GM23338 (cell line): ENCODE data around the gene S100A1. TPM values are rescaled to one million over a fixed set of nuclear protein-coding genes. Genes with fewer than 3 reads are reported as not detected.

Source experiments
- ATAC-seq: fragments of 200-7000 bp; cut with Tn5 transposase; 3 replicates; pipeline ENCODE4 v1.9.1; 2020
- DNase-seq: peaks from one replicate; pipeline ENCODE4 v3.0.0-alpha.2; 2015; ENCODE audit warnings: low spot score
- H2AFZ ChIP-seq: fragments of 200-600 bp; sonication (generic); 2 replicates; pipeline ENCODE4 v1.8.0; 2016; ENCODE audit warnings: antibody characterized with exemption, mild to moderate bottlenecking, moderate library complexity
- H3F3A ChIP-seq: fragments of 200-600 bp; sonication (generic); replicated peaks from 2 replicates; pipeline ENCODE4 v1.8.0; 2017; ENCODE audit warnings: antibody characterized with exemption, mixed run types, low read depth
- H3K27ac ChIP-seq: fragments of 200-600 bp; sonication (generic); 2 replicates; pipeline ENCODE4 v1.6.1; 2016; ENCODE audit warnings: low read depth
- H3K27me3 ChIP-seq: fragments of 200-600 bp; sonication (generic); 2 replicates; pipeline ENCODE4 v1.8.0; 2016; ENCODE audit warnings: mild to moderate bottlenecking, mixed run types, moderate library complexity; ENCODE audit not compliant: insufficient read depth
- H3K36me3 ChIP-seq: fragments of 200-600 bp; sonication (generic); 2 replicates; pipeline ENCODE4 v1.8.0; 2016; ENCODE audit warnings: mild to moderate bottlenecking; ENCODE audit not compliant: insufficient read depth
- H3K4me1 ChIP-seq: fragments of 200-600 bp; sonication (generic); 2 replicates; pipeline ENCODE4 v1.8.0; 2016; ENCODE audit warnings: mild to moderate bottlenecking, moderate library complexity; ENCODE audit not compliant: insufficient read depth
- H3K4me2 ChIP-seq: fragments of 200-600 bp; sonication (generic); 2 replicates; pipeline ENCODE4 v1.7.1; 2017; ENCODE audit warnings: mixed run types
- H3K4me3 ChIP-seq: fragments of 200-600 bp; sonication (generic); 2 replicates; pipeline ENCODE4 v1.6.1; 2016; ENCODE audit warnings: mixed run types
- H3K79me2 ChIP-seq: fragments of 200-600 bp; sonication (generic); replicated peaks from 2 replicates; pipeline ENCODE4 v1.8.0; 2017; ENCODE audit warnings: mild to moderate bottlenecking; ENCODE audit not compliant: insufficient read depth
- H3K9me2 ChIP-seq: fragments of 200-600 bp; sonication (generic); 2 replicates; pipeline ENCODE4 v1.8.0; 2017; ENCODE audit not compliant: insufficient read depth
- H4K20me1 ChIP-seq: fragments of 200-600 bp; sonication (generic); replicated peaks from 2 replicates; pipeline ENCODE4 v1.8.0; 2017; ENCODE audit warnings: mild to moderate bottlenecking; ENCODE audit not compliant: insufficient read depth
- H3K27ac Mint-ChIP-seq: 2 replicates; pipeline ENCODE4 v1.8.0; 2020; ENCODE audit warnings: inconsistent platforms, mild to moderate bottlenecking, moderate library complexity, mixed read lengths
- H3K27me3 Mint-ChIP-seq: 3 replicates; pipeline ENCODE4 v1.8.0; 2022; ENCODE audit warnings: low read depth, mild to moderate bottlenecking, moderate library complexity, mixed read lengths, inconsistent platforms; ENCODE audit not compliant: insufficient read depth, poor library complexity
- H3K36me3 Mint-ChIP-seq: 3 replicates; pipeline ENCODE4 v1.8.0; 2021; ENCODE audit warnings: low read depth, mild to moderate bottlenecking, inconsistent platforms, moderate library complexity, mixed read lengths
- H3K4me1 Mint-ChIP-seq: 3 replicates; pipeline ENCODE4 v1.8.0; 2020; ENCODE audit warnings: mild to moderate bottlenecking, inconsistent platforms, mixed read lengths
- H3K4me3 Mint-ChIP-seq: 3 replicates; pipeline ENCODE4 v1.8.0; 2021; ENCODE audit warnings: moderate library complexity, mild to moderate bottlenecking, inconsistent platforms, mixed read lengths
- H3K9me3 Mint-ChIP-seq: 3 replicates; pipeline ENCODE4 v1.8.0; 2020; ENCODE audit warnings: moderate library complexity, mild to moderate bottlenecking, inconsistent platforms, mixed read lengths
- CREB1 ChIP-seq: fragments of 250-450 bp; sonication (Bioruptor Pico); IDR thresholded peaks from 2 replicates; pipeline ENCODE4 v1.5.0; 2020; ENCODE audit warnings: low read depth, mild to moderate bottlenecking, moderate library complexity
- CTCF ChIP-seq, 2 experiments: fragments of 200-600 bp in 1 of 2; sonication (generic) in 1 of 2; conservative IDR thresholded peaks; 2 replicates each; pipeline versions ENCODE4 v1.5.1 to v1.6.1; 2016 to 2017; ENCODE audit warnings: antibody characterized with exemption in 2 of 2, low read depth in 2 of 2, mild to moderate bottlenecking in 2 of 2, moderate library complexity in 1 of 2
- ETS1 ChIP-seq: IDR thresholded peaks from 2 replicates; pipeline ENCODE4 v1.6.1; 2016; ENCODE audit warnings: antibody characterized with exemption
- EZH2 ChIP-seq: fragments of 200-600 bp; sonication (generic); IDR thresholded peaks from one replicate; pipeline ENCODE4 v1.8.0; 2017; ENCODE audit warnings: antibody characterized with exemption, mild to moderate bottlenecking, low read depth; ENCODE audit not compliant: unreplicated experiment
- EZH2phosphoT487 ChIP-seq: fragments of 200-600 bp; sonication (generic); IDR thresholded peaks from one replicate; pipeline ENCODE4 v1.8.1; 2018; ENCODE audit warnings: antibody characterized with exemption; ENCODE audit not compliant: unreplicated experiment
- JUNB ChIP-seq: IDR thresholded peaks from one replicate; pipeline ENCODE4 v1.6.1; 2016; ENCODE audit warnings: antibody characterized with exemption; ENCODE audit not compliant: unreplicated experiment
- REST ChIP-seq: IDR thresholded peaks from one replicate; pipeline ENCODE4 v1.6.1; 2018; ENCODE audit warnings: antibody characterized with exemption; ENCODE audit not compliant: unreplicated experiment
- STAT1 ChIP-seq: IDR thresholded peaks from one replicate; pipeline ENCODE4 v1.6.1; 2016; ENCODE audit warnings: antibody characterized with exemption; ENCODE audit not compliant: unreplicated experiment
- ZNF114 ChIP-seq: fragments of 250-450 bp; sonication (Bioruptor Pico); IDR thresholded peaks from 2 replicates; pipeline ENCODE4 v1.5.0; 2020; ENCODE audit warnings: mild to moderate bottlenecking, moderate library complexity
- ZNF331 ChIP-seq: fragments of 250-450 bp; sonication (Bioruptor Pico); IDR thresholded peaks from 2 replicates; pipeline ENCODE4 v1.5.0; 2020; ENCODE audit warnings: low read depth, mild to moderate bottlenecking, moderate library complexity
- ZNF462 ChIP-seq: fragments of 250-450 bp; sonication (Bioruptor Pico); IDR thresholded peaks from 2 replicates; pipeline ENCODE4 v1.5.0; 2020; ENCODE audit warnings: mild to moderate bottlenecking, moderate library complexity
- polyA plus RNA-seq: library from polyadenylated mRNA; unstranded; fragments of >200 nt; fragmentation: Nextera tagmentation; extraction: Ambion mirVana; gene quantifications from 2 replicates; pipeline ENCODE4 v1.2.1, GENCODE V29; 2016
- total RNA-seq: library from RNA; depleted of rRNA; stranded (reverse); fragments of >200 nt; shearing (Covaris generic); gene quantifications from 2 replicates; pipeline ENCODE4 v1.2.3, GENCODE V29; 2014

S100A1 gene
- total and polyA plus RNA-seq, 2 experiments from 2014 or later = 0.13 to 0.66 TPM

GRCh38 chr1:153583976-153584375 lies 44.3 kb upstream of the S100A1 start (continued):
- TF ChIP-seq ZNF462 (CRISPR knock-in tag) = no peak

- H3K27ac ChIP-seq = no peak overlapping the region
- Mint-ChIP-seq H3K9me3 (no peaks in the 10 kb centered on the region), H3K4me1 (peaks cover 8% of the 10 kb centered on the region; the same call in 2 of the 3 replicates), H3K27me3 (peaks cover 9% of the 10 kb centered on the region), H3K4me3 (no peak overlapping the region), H3K36me3 (no peaks in the 10 kb centered on the region), H3K27ac (no peak overlapping the region)
- no peaks in the 10 kb centered on the region for H4K20me1 ChIP-seq
- H3K27me3 ChIP-seq = no peaks in the 10 kb centered on the region
- no peaks in the 10 kb centered on the region for H3F3A ChIP-seq
- H3K9me2 ChIP-seq = no peaks in the 10 kb centered on the region
- H3K4me1 ChIP-seq = peaks cover 6% of the 10 kb centered on the region; the same call in 1 of the 2 replicates
- no peaks in the 10 kb centered on the region for H3K79me2 ChIP-seq
- DNase-seq = no peak
- H3K36me3 ChIP-seq = no peaks in the 10 kb centered on the region
- TF ChIP-seq EZH2 = no peak
- no peak for TF ChIP-seq JUNB
- no peak for TF ChIP-seq CREB1 (CRISPR knock-in tag)
- TF ChIP-seq CTCF (conservative IDR thresholded peaks at IDR 0.05; ENCODE audit: low read depth in 2 of 2) = no peak
- TF ChIP-seq REST = no peak
- TF ChIP-seq ZNF331 = no peak
- TF ChIP-seq ETS1 = no peak
- TF ChIP-seq EZH2phosphoT487 = no peak
- TF ChIP-seq ZNF114 (CRISPR knock-in tag) = no peak
- TF ChIP-seq STAT1 = no peak
- H3K4me2 ChIP-seq = no peak overlapping the region
- H2AFZ ChIP-seq = no peak overlapping the region
- no peak overlapping the region for H3K4me3 ChIP-seq
- no peak for ATAC-seq
Measured at GRCh38 chr1:153585006-153585405, 43.2 kb upstream of the S100A1 start.
